ENCODE results near the gene ZBTB44.

The ZBTB44 gene

GRCh38 chr11:130227373-130227772 is 87.3 kb downstream of the ZBTB44 start:
- no peak for DNase-seq (ENCODE audit: low spot score in 2 of 2)
- H3K4me1 ChIP-seq, result no peaks in the 10 kb centered on the region
- H3K9me3 ChIP-seq, result no peaks in the 10 kb centered on the region
- no peaks in the 10 kb centered on the region for H3K36me3 ChIP-seq (replicated peaks)
- in situ Hi-C loops (cut with MboI; ENCODE audit: low sequenced_read_pairs), result no loop called here
- no peaks in the 10 kb centered on the region for H3K27me3 ChIP-seq (ENCODE audit: low read depth)
- H3K4me3 ChIP-seq, result no peak overlapping the region

GRCh38 chr11:130223291-130223971 is 91.3 kb downstream of the ZBTB44 start:
- Histone ChIP-seq H3K27me3 (ENCODE audit: low read depth) (no peaks in the 10 kb centered on the region), H3K4me1 (no peaks in the 10 kb centered on the region), H3K4me3 (no peak overlapping the region), H3K36me3 (replicated peaks) (no peaks in the 10 kb centered on the region), H3K9me3 (no peaks in the 10 kb centered on the region)
- in situ Hi-C loops (cut with MboI; ENCODE audit: low sequenced_read_pairs), result no loop called here
- no peak for DNase-seq (ENCODE audit: low spot score in 2 of 2)

GRCh38 chr11:130220311-130221035 is 94.2 kb downstream of the ZBTB44 start:
- Histone ChIP-seq H3K36me3 (replicated peaks) (no peaks in the 10 kb centered on the region), H3K4me1 (no peaks in the 10 kb centered on the region), H3K4me3 (no peak overlapping the region), H3K27me3 (ENCODE audit: low read depth) (no peaks in the 10 kb centered on the region), H3K9me3 (no peaks in the 10 kb centered on the region)
- in situ Hi-C loops (cut with MboI; ENCODE audit: low sequenced_read_pairs), result no loop called here
- no peak for DNase-seq (ENCODE audit: low spot score in 2 of 2)

GRCh38 chr11:130219148-130219547 is 95.6 kb downstream of the ZBTB44 start:
- H3K36me3 ChIP-seq (replicated peaks), result no peaks in the 10 kb centered on the region
- no peaks in the 10 kb centered on the region for H3K4me1 ChIP-seq
- H3K4me3 ChIP-seq, result no peak overlapping the region
- in situ Hi-C loops (cut with MboI; ENCODE audit: low sequenced_read_pairs), result loop anchor here (10.0 kb wide), 2 partner anchors 206 to 646 kb away; partner anchors contain the start of gene ADAMTS8
- H3K27me3 ChIP-seq (ENCODE audit: low read depth), result no peaks in the 10 kb centered on the region
- H3K9me3 ChIP-seq, result no peaks in the 10 kb centered on the region
- DNase-seq (ENCODE audit: low spot score in 2 of 2), result no peak

- Histone ChIP-seq H3K27me3 (ENCODE audit: low read depth) (no peaks in the 10 kb centered on the region), H3K36me3 (replicated peaks) (no peaks in the 10 kb centered on the region), H3K4me1 (no peaks in the 10 kb centered on the region), H3K9me3 (no peaks in the 10 kb centered on the region), H3K4me3 (no peak overlapping the region)
- in situ Hi-C loops (cut with MboI; ENCODE audit: low sequenced_read_pairs), result loop anchor here (10.0 kb wide), 2 partner anchors 206 to 646 kb away; partner anchors contain the start of gene ADAMTS8
- no peak for DNase-seq (ENCODE audit: low spot score in 2 of 2)
Measured at GRCh38 chr11:130218501-130219070, 96.1 kb downstream of the ZBTB44 start.

- Histone ChIP-seq H3K9me3 (no peaks in the 10 kb centered on the region), H3K27me3 (ENCODE audit: low read depth) (no peaks in the 10 kb centered on the region), H3K4me1 (no peaks in the 10 kb centered on the region), H3K36me3 (replicated peaks) (no peaks in the 10 kb centered on the region), H3K4me3 (no peak overlapping the region)
- in situ Hi-C loops (cut with MboI; ENCODE audit: low sequenced_read_pairs), result loop anchor here (10.0 kb wide), 2 partner anchors 207 to 647 kb away; partner anchors contain the start of gene ADAMTS8
- DNase-seq (ENCODE audit: low spot score in 2 of 2), result peak in 1 of 2 experiments; percentile 35
Measured at GRCh38 chr11:130217133-130218031, 97.3 kb downstream of the ZBTB44 start.

- in situ Hi-C loops (cut with MboI; ENCODE audit: low sequenced_read_pairs), result loop anchor here (10.0 kb wide), 2 partner anchors 208 to 648 kb away; partner anchors contain the start of gene ADAMTS8
- H3K9me3 ChIP-seq, result no peaks in the 10 kb centered on the region
- DNase-seq (ENCODE audit: low spot score in 2 of 2), result no peak
- H3K4me3 ChIP-seq, result no peak overlapping the region
- H3K4me1 ChIP-seq, result no peaks in the 10 kb centered on the region
- H3K27me3 ChIP-seq (ENCODE audit: low read depth), result no peaks in the 10 kb centered on the region
- no peaks in the 10 kb centered on the region for H3K36me3 ChIP-seq (replicated peaks)
Measured at GRCh38 chr11:130216591-130217132, 98.1 kb downstream of the ZBTB44 start.

GRCh38 chr11:130216221-130216550 is 98.5 kb downstream of the ZBTB44 start:
- Histone ChIP-seq H3K4me3 (no peak overlapping the region), H3K27me3 (ENCODE audit: low read depth) (no peaks in the 10 kb centered on the region), H3K36me3 (replicated peaks) (no peaks in the 10 kb centered on the region), H3K9me3 (no peaks in the 10 kb centered on the region), H3K4me1 (no peaks in the 10 kb centered on the region)
- in situ Hi-C loops (cut with MboI; ENCODE audit: low sequenced_read_pairs), result loop anchor here (10.0 kb wide), 2 partner anchors 209 to 649 kb away; partner anchors contain the start of gene ADAMTS8
- DNase-seq (ENCODE audit: low spot score in 2 of 2), result no peak

GRCh38 chr11:130215531-130216220 is 99.0 kb downstream of the ZBTB44 start:
- H3K4me3 ChIP-seq, result no peak overlapping the region
- H3K27me3 ChIP-seq (ENCODE audit: low read depth), result no peaks in the 10 kb centered on the region
- H3K4me1 ChIP-seq, result no peaks in the 10 kb centered on the region
- H3K36me3 ChIP-seq (replicated peaks), result no peaks in the 10 kb centered on the region
- H3K9me3 ChIP-seq, result no peaks in the 10 kb centered on the region
- in situ Hi-C loops (cut with MboI; ENCODE audit: low sequenced_read_pairs), result loop anchor here (10.0 kb wide), 2 partner anchors 209 to 649 kb away; partner anchors contain the start of gene ADAMTS8
- DNase-seq (ENCODE audit: low spot score in 2 of 2), result no peak

GRCh38 chr11:130214861-130215530 is 99.7 kb downstream of the ZBTB44 start:
- no peaks in the 10 kb centered on the region for H3K36me3 ChIP-seq (replicated peaks)
- DNase-seq (ENCODE audit: low spot score in 2 of 2), result no peak
- in situ Hi-C loops (cut with MboI; ENCODE audit: low sequenced_read_pairs), result loop anchor here (10.0 kb wide), 2 partner anchors 210 to 650 kb away; partner anchors contain the start of gene ADAMTS8
- H3K4me1 ChIP-seq, result no peaks in the 10 kb centered on the region
- no peaks in the 10 kb centered on the region for H3K27me3 ChIP-seq (ENCODE audit: low read depth)
- H3K9me3 ChIP-seq, result no peaks in the 10 kb centered on the region
- no peak overlapping the region for H3K4me3 ChIP-seq

GRCh38 chr11:130213979-130214281 is 100.8 kb downstream of the ZBTB44 start:
- H3K36me3 ChIP-seq (replicated peaks), result no peaks in the 10 kb centered on the region
- no peaks in the 10 kb centered on the region for H3K9me3 ChIP-seq
- H3K4me3 ChIP-seq, result no peak overlapping the region
- in situ Hi-C loops (cut with MboI; ENCODE audit: low sequenced_read_pairs), result loop anchor here (10.0 kb wide), 2 partner anchors 211 to 651 kb away; partner anchors contain the start of gene ADAMTS8
- DNase-seq (ENCODE audit: low spot score in 2 of 2), result no peak
- H3K4me1 ChIP-seq, result no peaks in the 10 kb centered on the region
- H3K27me3 ChIP-seq (ENCODE audit: low read depth), result no peaks in the 10 kb centered on the region

Data from HAP-1 (cell line).